AG08396 (cell line): Measurements from ENCODE around the gene TMEM182.
A peak's percentile ranks its signal among the peaks of the same experiment; 100 is the strongest.

Experiments used
- DNase-seq: peaks from one replicate; pipeline ENCODE4 v3.0.0; 2012; ENCODE audit warnings: low spot score, mixed read lengths

The TMEM182 gene

GRCh38 chr2:102801858-102802699, 40.2 kb downstream of the TMEM182 start:
- DNase-seq, result no peak

- DNase-seq, result no peak
Measured at GRCh38 chr2:102803041-102803896, 41.4 kb downstream of the TMEM182 start.

DNA sequence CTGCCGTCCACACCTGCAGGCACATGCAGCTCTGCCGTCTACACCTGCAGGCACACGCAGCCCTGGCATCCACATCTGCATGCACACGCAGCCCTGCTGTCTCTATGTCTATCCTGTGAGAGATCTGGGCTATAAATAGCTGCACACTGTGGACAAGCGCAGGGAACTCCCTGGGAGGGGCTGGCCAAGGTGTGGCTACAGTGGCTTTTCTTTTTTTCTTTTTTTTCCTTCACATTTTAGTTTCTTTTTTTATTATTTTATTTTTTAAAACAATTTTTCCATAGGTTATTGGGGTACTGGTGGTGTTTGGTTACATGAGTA, 42.0 kb downstream of the TMEM182 start:
- no peak for DNase-seq

DNA sequence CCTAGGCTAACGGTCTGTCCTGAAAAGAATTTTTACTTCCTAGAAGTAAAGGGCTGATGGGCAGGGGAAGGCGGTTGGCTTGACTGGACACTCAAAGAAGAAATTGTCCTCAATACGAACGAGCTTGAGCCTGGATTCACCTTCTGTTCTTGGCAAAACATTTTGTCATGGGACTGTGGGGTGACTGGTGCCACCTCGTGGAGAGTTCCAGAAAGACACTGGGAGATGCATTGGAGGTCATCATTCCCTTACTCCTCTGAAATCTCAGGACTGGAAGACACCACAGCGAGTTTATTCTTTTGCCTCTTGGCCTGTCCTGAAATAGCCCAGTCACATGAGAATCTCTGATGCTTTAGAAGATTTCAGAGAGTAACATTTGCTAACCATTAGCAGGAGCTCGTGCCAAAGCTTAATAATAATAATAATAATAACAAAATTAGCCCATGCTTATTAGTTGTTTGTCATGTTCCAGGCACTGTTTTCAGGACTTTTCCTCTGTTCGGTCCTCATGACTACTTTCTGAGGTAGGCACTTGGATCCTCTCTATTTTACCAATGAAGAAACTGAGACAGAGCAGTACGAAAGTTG, 44.5 kb downstream of the TMEM182 start:
- peak; percentile 82 for DNase-seq

- no peak for DNase-seq
Measured at GRCh38 chr2:102809291-102810189, 47.7 kb downstream of the TMEM182 start.

DNA sequence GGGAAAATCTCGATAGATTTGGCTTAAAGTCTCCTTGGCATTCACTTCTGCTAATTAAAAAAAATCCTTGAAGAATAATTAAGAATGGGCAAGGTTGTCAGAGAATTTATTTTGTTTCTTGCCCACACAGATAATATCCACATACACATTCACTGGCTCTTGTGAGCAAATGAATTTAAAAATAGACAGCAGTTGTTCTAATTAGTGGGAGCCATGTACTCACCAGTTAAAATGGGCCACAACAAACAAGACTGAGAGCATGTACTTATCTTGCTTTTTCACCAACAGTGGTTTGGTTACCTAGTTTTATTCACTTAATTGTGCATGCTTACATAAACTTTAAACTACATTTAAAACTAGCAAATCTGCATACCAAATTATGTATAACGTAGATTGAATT, 53.5 kb downstream of the TMEM182 start:
- no peak for DNase-seq

DNA sequence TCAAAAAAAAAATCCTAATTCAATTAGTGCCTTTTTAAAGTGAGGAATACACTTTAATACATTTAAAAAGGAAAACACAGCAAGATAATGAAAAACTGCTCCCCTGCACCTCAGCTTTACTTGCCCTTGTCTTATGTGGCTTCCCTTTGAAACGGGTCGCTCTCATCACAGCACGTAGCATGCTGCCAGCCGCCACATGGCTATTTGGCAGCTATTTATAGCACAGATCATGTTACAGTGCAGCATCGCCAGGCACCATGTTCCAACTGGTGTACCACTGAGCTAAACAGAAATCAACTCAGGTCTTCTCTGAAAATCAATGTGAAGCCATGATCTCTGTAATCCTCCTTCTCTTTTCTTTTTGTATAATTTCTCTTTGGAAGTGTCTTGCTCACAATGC, 65.1 kb downstream of the TMEM182 start:
- DNase-seq, result peak; percentile 11

GRCh38 chr2:102832789-102833188, 71.0 kb downstream of the TMEM182 start:
- DNase-seq, result no peak

- DNase-seq, result no peak
Measured at GRCh38 chr2:102834523-102835273, 72.9 kb downstream of the TMEM182 start.

GRCh38 chr2:102837626-102838198, 75.9 kb downstream of the TMEM182 start:
- no peak for DNase-seq

GRCh38 chr2:102839668-102840388, 78.0 kb downstream of the TMEM182 start:
- peak; percentile 23 for DNase-seq

DNA sequence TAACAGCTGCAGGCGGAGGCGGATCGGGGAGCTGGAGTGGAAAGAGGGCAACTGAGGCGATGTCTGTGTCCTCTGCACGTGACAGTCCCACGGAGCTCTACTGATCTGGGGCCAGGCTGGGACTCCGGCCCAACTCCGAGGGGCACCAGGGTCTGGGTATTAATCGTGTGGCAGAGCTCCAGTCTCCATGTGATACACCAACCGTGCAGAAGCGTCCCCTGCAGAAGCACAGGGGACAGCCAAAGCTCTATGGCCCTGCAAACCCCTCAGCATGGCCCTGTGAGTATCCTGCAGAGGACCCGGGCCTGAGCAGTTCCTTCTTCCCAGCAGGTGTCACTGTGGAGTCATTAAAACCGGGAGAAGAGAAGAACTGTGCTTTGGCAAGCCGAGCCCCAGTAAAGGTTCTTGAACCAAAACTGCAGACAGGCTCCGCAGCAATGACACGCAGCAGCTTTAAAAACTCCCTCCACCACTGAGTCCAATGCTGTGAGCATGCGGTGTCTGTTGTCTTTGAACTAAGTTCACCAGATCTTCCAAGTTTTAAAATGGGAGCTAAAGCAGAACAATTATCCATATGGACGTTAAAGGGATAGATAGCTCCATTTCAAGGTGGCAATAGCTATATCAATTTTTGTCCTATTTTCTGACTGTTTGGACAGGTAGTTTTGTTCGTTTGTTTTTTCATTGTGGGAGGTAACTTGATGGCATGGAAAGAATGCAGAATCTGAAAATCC, 79.4 kb downstream of the TMEM182 start:
- peak; percentile 56 for DNase-seq

DNA sequence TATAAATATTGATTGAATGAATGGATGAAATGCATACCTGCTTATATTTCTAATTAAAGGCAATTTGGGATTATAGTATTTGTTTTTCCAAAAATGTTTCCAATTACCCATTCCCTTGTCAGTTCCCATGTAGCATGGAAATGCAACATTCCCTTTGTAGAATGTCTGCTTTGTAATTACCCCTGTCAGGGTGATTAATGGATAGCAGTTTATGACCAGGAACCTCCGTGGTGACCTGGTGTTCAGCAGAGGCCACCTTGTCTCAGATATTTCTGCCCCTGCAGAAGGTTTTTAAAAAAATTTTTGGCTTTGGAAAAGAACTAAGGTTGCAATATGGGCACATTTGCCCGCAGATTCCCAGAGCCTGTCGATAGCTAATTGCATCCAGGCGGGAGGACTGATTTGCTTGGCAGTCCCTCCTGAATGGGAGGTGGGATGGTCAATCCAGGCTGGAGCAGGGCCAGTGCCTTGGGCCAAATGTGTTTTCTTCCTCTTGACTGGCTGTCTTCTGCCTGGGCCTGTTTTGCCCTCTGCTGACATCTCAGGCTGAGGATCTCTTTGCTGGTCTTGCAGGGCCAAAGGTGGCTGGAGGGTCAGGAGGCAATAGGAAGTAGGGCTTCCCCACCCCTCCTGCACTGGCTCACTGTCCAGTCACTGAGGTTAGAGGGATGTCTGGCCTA, 82.1 kb downstream of the TMEM182 start:
- DNase-seq, result no peak

DNA sequence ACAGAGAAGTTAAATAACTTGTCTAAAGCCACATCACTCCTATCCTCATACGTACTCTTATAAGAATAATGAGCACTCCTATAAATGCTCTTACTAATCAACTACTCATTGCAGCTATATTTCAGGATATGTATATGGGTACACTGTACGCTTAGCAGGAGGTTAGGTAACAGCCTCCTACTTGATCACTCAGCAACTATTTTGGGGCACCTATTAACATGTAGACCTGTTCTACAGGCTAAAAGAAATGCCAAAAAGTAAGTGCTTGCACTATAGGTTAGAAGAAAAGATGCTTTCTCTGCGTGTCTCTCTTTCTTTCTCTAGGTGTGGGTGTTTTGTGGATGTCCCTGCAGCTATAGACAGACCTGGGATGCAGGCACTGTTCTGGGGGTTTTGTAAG, 83.1 kb downstream of the TMEM182 start:
- DNase-seq, result no peak

GRCh38 chr2:102848366-102848839, 86.6 kb downstream of the TMEM182 start:
- peak; percentile 41 for DNase-seq

DNA sequence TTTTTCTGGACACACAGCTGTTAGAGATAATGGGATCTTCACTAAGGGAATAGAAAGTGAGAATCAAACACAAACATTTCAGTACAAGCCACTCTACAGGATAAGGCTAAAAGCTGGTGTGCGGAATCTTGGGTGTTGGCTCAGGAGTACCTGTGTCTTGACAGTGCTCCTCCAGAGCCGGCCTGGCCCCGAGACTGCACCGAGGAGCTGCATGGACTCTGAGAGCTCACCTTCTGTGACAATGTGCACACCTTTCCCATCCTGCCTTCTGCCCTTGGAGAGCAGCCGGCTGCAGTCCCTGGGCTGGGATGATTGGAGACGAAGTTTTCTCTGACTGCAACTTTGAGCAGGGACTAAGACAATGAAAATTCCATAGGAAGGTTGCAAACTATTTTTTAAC, 89.1 kb downstream of the TMEM182 start:
- DNase-seq, result no peak

- no peak for DNase-seq
Measured at GRCh38 chr2:102852867-102853266, 91.0 kb downstream of the TMEM182 start.
